Endothelial cell of umbilical vein (primary cell): ENCODE results near the gene SHISA2. TPM values are rescaled to one million over a fixed set of nuclear protein-coding genes. Genes with fewer than 3 reads are reported as not detected.

ENCODE experiments used
- BruUV-seq: library from RNA; stranded (reverse); fragments of 400-500 nt; replicated peaks from 2 replicates; lab custom pipeline; 2021; lab: Mats Ljungman, UMichigan
- CTCF ChIA-PET: fragments of 300-600, 350-600 bp; sonication (Branson Sonifier 250); formaldehyde crosslinking; loops from one replicate; lab custom pipeline; 2021; ENCODE audit warnings: antibody characterized with exemption, inconsistent platforms; lab: Charles Lee
- POLR2A ChIA-PET: fragments of 300-600, 350-600 bp; sonication (Branson Sonifier 250); formaldehyde crosslinking; loops from one replicate; lab custom pipeline; 2021; ENCODE audit warnings: antibody characterized with exemption, inconsistent platforms; lab: Charles Lee
- DNase-seq: peaks from one replicate; pipeline ENCODE4 v3.0.0-alpha.2; 2011; ENCODE audit warnings: low read depth, low spot score
- FAIRE-seq: peaks from 2 replicates; lab custom pipeline; 2011; peaks lifted over from hg19 to GRCh38; lab: Jason Lieb, UNC
- H2AFZ ChIP-seq: 2 replicates; pipeline ENCODE4 v1.6.0; 2012; ENCODE audit warnings: low read depth, low read length, control low read depth, inconsistent platforms
- H3K27ac ChIP-seq: 2 replicates; pipeline ENCODE4 v1.5.1; 2011; ENCODE audit warnings: low read depth, mild to moderate bottlenecking, control low read depth, low read length, moderate library complexity; ENCODE audit not compliant: insufficient read depth
- H3K27me3 ChIP-seq, 2 experiments: 2 replicates each; pipeline versions ENCODE4 v1.6.0 to v1.6.1; 2011; ENCODE audit warnings: low read length in 2 of 2, mixed read lengths in 1 of 2; ENCODE audit not compliant: control insufficient read depth in 2 of 2, insufficient read depth in 2 of 2
- H3K36me3 ChIP-seq, 2 experiments: 2 replicates in 1 of 2; 3 replicates in 1 of 2; pipeline ENCODE4 v1.5.1; 2011; ENCODE audit warnings: low read length in 2 of 2, mild to moderate bottlenecking in 1 of 2, moderate library complexity in 1 of 2; ENCODE audit not compliant: control insufficient read depth in 2 of 2, insufficient read depth in 2 of 2; ENCODE audit errors: extremely low read depth in 1 of 2
- H3K4me1 ChIP-seq: 3 replicates; pipeline ENCODE4 v1.5.1; 2011; ENCODE audit warnings: mild to moderate bottlenecking, low read length; ENCODE audit not compliant: control insufficient read depth, insufficient read depth; ENCODE audit errors: extremely low read depth
- H3K4me2 ChIP-seq: 2 replicates; pipeline ENCODE4 v1.6.1; 2011; ENCODE audit warnings: low read length, control low read depth, mixed read lengths; ENCODE audit not compliant: insufficient read depth
- H3K4me3 ChIP-seq, 3 experiments: fragments of 200-600 bp in 1 of 3; sonication (generic), shearing (Covaris generic) in 1 of 3; replicated peaks in 1 of 3; 2 replicates each; pipeline ENCODE4 v1.5.1; 2011 to 2016; ENCODE audit warnings: control low read depth in 3 of 3, low read length in 3 of 3, mild to moderate bottlenecking in 2 of 3, inconsistent platforms in 1 of 3, low read depth in 1 of 3, moderate library complexity in 1 of 3; ENCODE audit not compliant: insufficient read depth in 1 of 3
- H3K79me2 ChIP-seq: 2 replicates; pipeline ENCODE4 v1.6.0; 2012; ENCODE audit warnings: low read length, inconsistent platforms; ENCODE audit not compliant: control insufficient read depth, insufficient read depth
- H3K9ac ChIP-seq: replicated peaks from 2 replicates; pipeline ENCODE3; 2011; ENCODE audit warnings: low read length, control low read depth; ENCODE audit not compliant: insufficient read depth; ENCODE audit errors: extremely low read depth
- H3K9me1 ChIP-seq: replicated peaks from 3 replicates; pipeline ENCODE4 v1.6.0; 2011; ENCODE audit warnings: mild to moderate bottlenecking, low read length; ENCODE audit not compliant: control insufficient read depth, insufficient read depth; ENCODE audit errors: extremely low read depth
- H3K9me3 ChIP-seq: replicated peaks from 2 replicates; pipeline ENCODE4 v1.5.1; 2012; ENCODE audit warnings: low read length, inconsistent platforms; ENCODE audit not compliant: control insufficient read depth, insufficient read depth
- H4K20me1 ChIP-seq: replicated peaks from 2 replicates; pipeline ENCODE3; 2011; ENCODE audit warnings: mild to moderate bottlenecking, low read length; ENCODE audit not compliant: control insufficient read depth, insufficient read depth; ENCODE audit errors: extremely low read depth
- EZH2 ChIP-seq: IDR thresholded peaks from 2 replicates; pipeline ENCODE4 v1.6.1; 2012; ENCODE audit warnings: borderline replicate concordance, low read depth, mild to moderate bottlenecking, moderate library complexity, low read length, inconsistent platforms; ENCODE audit not compliant: severe bottlenecking
- FOS ChIP-seq: IDR thresholded peaks from 2 replicates; pipeline ENCODE4 v1.6.1; 2011; ENCODE audit warnings: mild to moderate bottlenecking, low read length, moderate library complexity, borderline replicate concordance; ENCODE audit not compliant: insufficient read depth
- GATA2 ChIP-seq: IDR thresholded peaks from 2 replicates; pipeline ENCODE4 v1.7.0; 2011; ENCODE audit warnings: low read depth, mild to moderate bottlenecking, moderate library complexity, mixed read lengths, low read length; ENCODE audit not compliant: insufficient read length, insufficient read depth
- JUN ChIP-seq: IDR thresholded peaks from 2 replicates; pipeline ENCODE4 v1.6.1; 2011; ENCODE audit warnings: borderline replicate concordance, low read depth; ENCODE audit not compliant: insufficient read length, insufficient read depth
- MYC ChIP-seq: IDR thresholded peaks from one replicate; pipeline ENCODE4 v1.6.1; 2011; ENCODE audit warnings: mild to moderate bottlenecking, low read depth, low read length
- POLR2A ChIP-seq: IDR thresholded peaks from 2 replicates; pipeline ENCODE4 v1.6.1; 2012; ENCODE audit warnings: low read depth, mild to moderate bottlenecking, control low read depth, low read length
- POLR2AphosphoS5 ChIP-seq: IDR thresholded peaks from 2 replicates; pipeline ENCODE4 v1.6.1; 2012; ENCODE audit warnings: low read depth, mild to moderate bottlenecking, control low read depth, low read length, moderate library complexity; ENCODE audit not compliant: insufficient read depth
- dilution Hi-C: fragments of 300-500 bp; cut with MboI; formaldehyde crosslinking; loops from one replicate; pipeline ENCODE4 v1.15.0; 2019; ENCODE audit warnings: low sequenced_read_pairs; ENCODE audit not compliant: extremely low pct_ligation_motif_present
- intact Hi-C: fragments of 100-400 bp; cut with micrococcal nuclease; formaldehyde crosslinking; loops from one replicate; pipeline ENCODE4 v1.10.0; 2022
- polyA plus RNA-seq, 4 experiments: library from polyadenylated mRNA; depleted of rRNA in 3 of 4; stranded (reverse) in 3 of 4; unstranded in 1 of 4; fragments of >200 nt; gene quantifications; 2 replicates each; pipeline versions ENCODE4 v1.2.1 to v1.2.3, GENCODE V29; 2011 to 2012; ENCODE audit warnings: missing spikeins in 1 of 4
- total RNA-seq: library from RNA; stranded (reverse); gene quantifications from 2 replicates; pipeline ENCODE4 v1.2.3, GENCODE V29; 2021
- TF ChIP-seq, protein P1 (sequence below), 2 donors: IDR thresholded peaks; 1 replicate in 1 of 2; 2 replicates in 1 of 2; pipeline ENCODE4 v1.5.1; 2011; ENCODE audit warnings: low read length in 2 of 2, mild to moderate bottlenecking in 2 of 2, moderate library complexity in 2 of 2, control low read depth in 1 of 2, inconsistent platforms in 1 of 2, low read depth in 1 of 2; ENCODE audit not compliant: insufficient read depth in 1 of 2; ENCODE audit errors: extremely low read depth in 1 of 2
- TF ChIP-seq, protein P2 (sequence below): IDR thresholded peaks from 2 replicates; pipeline ENCODE4 v1.6.1; 2011; ENCODE audit not compliant: insufficient read depth, insufficient read length

Gene SHISA2
- total and polyA plus RNA-seq, 2 donors (not counting 3 experiments of a cell fraction or from before 2014, with no cell fraction given): 1.5 to 2.5 TPM

DNA sequence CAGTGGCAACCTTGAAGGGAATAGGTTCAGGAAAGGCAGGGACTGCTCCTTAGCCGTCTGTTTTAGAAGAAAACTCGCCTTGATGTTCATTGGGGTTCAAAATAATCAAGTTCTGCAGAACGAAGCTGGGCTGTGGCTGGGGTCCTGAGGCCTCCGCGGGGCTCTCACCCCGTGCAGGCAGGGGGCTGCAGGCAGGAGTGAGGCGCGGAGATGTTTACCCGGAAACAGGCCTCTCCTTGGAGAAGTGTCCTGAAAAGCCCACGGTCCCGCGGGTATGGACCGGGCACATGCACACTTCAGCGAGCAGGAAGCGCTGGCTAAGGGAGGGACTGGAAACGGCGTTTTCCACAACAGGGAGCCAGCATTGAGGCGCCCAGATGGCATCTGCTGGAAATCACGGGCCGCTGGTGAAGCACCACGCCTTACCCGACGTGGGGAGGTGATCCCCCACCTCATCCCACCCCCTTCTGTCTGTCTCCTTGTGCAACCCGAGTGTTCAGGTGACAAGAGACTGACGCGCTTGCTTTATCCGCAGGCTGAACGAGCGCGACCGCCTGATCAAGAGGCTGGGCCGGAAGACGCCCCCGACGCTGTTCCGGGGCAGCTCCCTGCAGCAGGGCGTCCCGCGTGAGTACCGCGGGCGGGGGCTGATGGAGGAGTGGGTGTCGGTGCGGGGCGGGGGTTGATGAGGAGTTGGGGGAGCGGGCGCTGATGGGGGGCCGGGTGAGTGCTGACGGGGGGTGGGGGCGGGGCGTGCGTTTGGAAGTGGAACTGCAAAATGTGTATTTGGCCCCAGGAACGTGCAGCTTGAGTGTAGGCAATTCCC, 39.6 kb downstream of the SHISA2 start:
- DNase-seq: no peak
- Histone ChIP-seq H4K20me1 (no peaks in the 10 kb centered on the region), H3K36me3 (no peaks in the 10 kb centered on the region), H3K4me1 (peaks cover 46% of the 10 kb centered on the region), H3K9ac (no peak overlapping the region), H3K79me2 (no peaks in the 10 kb centered on the region), H2AFZ (peak overlapping the region; percentile 93), H3K4me2 (peak overlapping the region; percentile 20), H3K9me3 (peaks cover 2% of the 10 kb centered on the region), H3K27ac (no peak overlapping the region), H3K4me3 (peak overlapping the region in 1 of 3 experiments; percentile 19), H3K9me1 (no peaks in the 10 kb centered on the region), H3K27me3 (no peaks in the 10 kb centered on the region)
- ChIA-PET POLR2A (no interaction called here), CTCF (interaction anchor here (1.2 kb wide), 1 partner anchor 30 kb away, joined by 3 read pairs; no protein-coding TSS in a partner anchor)
- dilution Hi-C loops (no loop called here), intact Hi-C loops (loop anchor here (10.0 kb wide), 2 partner anchors 213 to 697 kb away; partner anchors contain the start of gene RNF6)
- no TSS peak for BruUV-seq
- TF ChIP-seq EZH2 (no peak), POLR2A (no peak)
- no peak for FAIRE-seq

DNA sequence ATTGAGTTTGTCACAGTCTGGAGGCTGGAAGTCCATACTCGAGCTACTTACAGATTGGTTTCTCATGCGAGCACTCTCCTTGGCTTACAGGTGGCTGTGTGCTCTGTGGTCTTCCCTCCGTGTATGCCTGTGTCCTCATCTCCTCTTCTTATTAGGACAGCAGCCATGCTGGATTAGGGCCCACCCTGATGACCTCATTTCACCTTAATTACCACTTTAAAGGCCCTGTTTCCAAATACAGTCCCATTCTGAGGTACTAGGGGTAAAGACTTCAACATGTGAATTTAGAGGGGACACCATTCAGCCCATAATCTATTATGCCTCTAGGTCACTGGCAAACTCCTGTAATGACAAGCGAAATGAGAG, 40.6 kb downstream of the SHISA2 start:
- POLR2A ChIA-PET: no interaction called here
- H3K4me2 ChIP-seq: no peak overlapping the region

More for the DNA sequence above, 40.6 kb downstream of the SHISA2 start:
- FAIRE-seq: no peak
- dilution Hi-C loops (no loop called here), intact Hi-C loops (loop anchor here (10.0 kb wide), 2 partner anchors 214 to 696 kb away; partner anchors contain the start of gene RNF6)
- no peaks in the 10 kb centered on the region for H3K9me1 ChIP-seq
- no peak overlapping the region for H3K27ac ChIP-seq
- no peak overlapping the region for H2AFZ ChIP-seq
- no peak overlapping the region for H3K9ac ChIP-seq
- no TSS peak for BruUV-seq
- TF ChIP-seq GATA2 (no peak), MYC (no peak), POLR2A (no peak), JUN (no peak), EZH2 (no peak), POLR2AphosphoS5 (no peak), FOS (no peak)
- TF ChIP-seq, protein P1, sequence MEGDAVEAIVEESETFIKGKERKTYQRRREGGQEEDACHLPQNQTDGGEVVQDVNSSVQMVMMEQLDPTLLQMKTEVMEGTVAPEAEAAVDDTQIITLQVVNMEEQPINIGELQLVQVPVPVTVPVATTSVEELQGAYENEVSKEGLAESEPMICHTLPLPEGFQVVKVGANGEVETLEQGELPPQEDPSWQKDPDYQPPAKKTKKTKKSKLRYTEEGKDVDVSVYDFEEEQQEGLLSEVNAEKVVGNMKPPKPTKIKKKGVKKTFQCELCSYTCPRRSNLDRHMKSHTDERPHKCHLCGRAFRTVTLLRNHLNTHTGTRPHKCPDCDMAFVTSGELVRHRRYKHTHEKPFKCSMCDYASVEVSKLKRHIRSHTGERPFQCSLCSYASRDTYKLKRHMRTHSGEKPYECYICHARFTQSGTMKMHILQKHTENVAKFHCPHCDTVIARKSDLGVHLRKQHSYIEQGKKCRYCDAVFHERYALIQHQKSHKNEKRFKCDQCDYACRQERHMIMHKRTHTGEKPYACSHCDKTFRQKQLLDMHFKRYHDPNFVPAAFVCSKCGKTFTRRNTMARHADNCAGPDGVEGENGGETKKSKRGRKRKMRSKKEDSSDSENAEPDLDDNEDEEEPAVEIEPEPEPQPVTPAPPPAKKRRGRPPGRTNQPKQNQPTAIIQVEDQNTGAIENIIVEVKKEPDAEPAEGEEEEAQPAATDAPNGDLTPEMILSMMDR (IDR thresholded peaks at IDR 0.05; ENCODE audit: extremely low read depth in 1 of 2, insufficient read depth in 1 of 2, low read depth in 1 of 2, low read length in 2 of 2): no peak
- TF ChIP-seq, protein P2, sequence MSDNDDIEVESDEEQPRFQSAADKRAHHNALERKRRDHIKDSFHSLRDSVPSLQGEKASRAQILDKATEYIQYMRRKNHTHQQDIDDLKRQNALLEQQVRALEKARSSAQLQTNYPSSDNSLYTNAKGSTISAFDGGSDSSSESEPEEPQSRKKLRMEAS: no peak
- H3K4me3 ChIP-seq: no peak overlapping the region
- H3K36me3 ChIP-seq: no peaks in the 10 kb centered on the region
- no peak for DNase-seq
- peaks cover 41% of the 10 kb centered on the region for H3K4me1 ChIP-seq
- peaks cover 2% of the 10 kb centered on the region for H3K9me3 ChIP-seq
- no peaks in the 10 kb centered on the region for H4K20me1 ChIP-seq
- H3K79me2 ChIP-seq: no peaks in the 10 kb centered on the region
- CTCF ChIA-PET: no interaction called here
- no peaks in the 10 kb centered on the region for H3K27me3 ChIP-seq
